Stimulated activated CD8-positive, alpha-beta memory T cell treated with anti-CD3 and anti-CD28 coated beads, Interleukin-12 subunit alpha, Interleukin-12 subunit beta, amount 100 ng/mL, for 1 hour (primary cell): ENCODE data around the gene ADAT1.

ENCODE experiments used
- DNase-seq: peaks from one replicate; pipeline ENCODE4 v3.0.0-alpha.2; 2020; ENCODE audit warnings: low read depth

Gene ADAT1

DNA sequence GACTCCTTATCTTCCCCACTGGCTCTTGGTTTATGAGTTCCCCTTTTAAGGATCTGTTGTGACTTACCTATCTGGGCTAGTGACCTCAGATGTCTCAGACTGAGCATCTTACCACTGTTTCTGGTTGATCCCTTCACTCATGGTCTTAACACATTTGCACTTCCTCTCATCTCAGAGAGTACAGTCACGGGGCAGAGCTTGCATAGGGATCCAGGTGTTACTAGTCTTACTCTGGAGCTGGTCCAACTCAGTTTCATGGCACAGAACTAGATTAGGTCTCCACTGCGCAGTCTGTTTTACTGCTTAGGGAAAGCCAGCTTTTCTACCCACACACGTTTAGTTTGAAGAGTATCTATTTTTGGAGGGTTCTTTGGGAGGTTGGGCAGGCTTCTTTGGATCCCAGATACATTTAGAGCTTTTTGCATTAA lies 46.7 kb downstream of the ADAT1 start:
- no peak for DNase-seq

DNA sequence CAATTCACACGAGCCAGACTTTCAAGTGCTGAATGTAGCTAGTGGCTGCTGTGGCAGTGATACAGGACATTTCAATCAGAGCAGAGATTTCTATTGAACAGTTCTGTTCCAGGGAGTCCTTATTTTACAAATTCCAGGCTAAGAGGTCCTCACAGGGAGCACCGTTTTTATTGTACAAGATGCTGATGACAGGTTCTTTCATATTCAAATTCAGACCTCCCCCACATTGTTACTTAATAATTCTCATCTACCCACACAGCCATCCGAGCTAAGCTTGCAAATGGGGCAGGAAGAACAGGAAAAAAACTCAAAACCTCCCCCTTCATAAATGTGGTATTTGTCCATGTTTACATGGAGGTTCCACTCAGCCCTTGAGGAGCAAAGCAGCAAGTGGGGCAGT lies 47.1 kb downstream of the ADAT1 start:
- DNase-seq = no peak

DNA sequence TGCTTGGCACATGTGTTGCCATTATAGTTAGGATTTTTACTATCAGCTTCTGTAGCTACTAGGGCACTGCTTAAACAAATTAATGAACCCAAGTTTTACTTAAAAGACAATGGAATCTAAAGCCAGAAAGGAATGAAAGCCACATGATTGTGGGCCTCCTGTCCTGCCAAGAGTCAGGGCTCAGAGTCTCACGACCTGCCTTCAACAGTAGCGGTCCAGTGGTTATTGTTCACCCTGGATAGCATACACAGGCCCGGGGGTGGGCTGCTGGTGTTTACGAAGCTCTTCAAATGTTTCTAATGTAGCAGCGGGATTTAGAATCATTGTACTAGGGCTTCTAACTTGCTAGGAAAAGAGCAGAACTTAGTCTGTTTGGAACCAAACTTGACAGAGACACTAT lies 49.1 kb downstream of the ADAT1 start:
- DNase-seq = no peak

GRCh38 chr16:75572864-75573542 lies 50.1 kb downstream of the ADAT1 start:
- no peak for DNase-seq

- no peak for DNase-seq
Measured at GRCh38 chr16:75570396-75571065, 52.5 kb downstream of the ADAT1 start.

DNA sequence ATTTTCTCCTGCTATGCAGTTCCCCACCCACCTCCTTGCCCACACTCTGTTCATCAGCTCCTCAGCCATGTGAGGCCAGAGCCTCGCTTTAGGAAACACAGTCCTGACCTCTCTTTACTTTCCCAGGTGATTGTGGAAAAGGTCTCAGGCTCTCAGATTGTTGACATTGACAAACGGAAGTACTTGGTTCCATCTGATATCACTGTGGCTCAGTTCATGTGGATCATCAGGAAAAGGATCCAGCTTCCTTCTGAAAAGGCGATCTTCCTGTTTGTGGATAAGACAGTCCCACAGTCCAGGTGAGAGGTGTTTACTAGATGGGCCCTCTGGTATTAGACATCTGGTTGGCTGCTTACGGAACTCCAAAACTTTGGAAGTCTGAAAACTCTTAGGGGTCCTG lies 55.2 kb downstream of the ADAT1 start:
- DNase-seq = no peak

DNA sequence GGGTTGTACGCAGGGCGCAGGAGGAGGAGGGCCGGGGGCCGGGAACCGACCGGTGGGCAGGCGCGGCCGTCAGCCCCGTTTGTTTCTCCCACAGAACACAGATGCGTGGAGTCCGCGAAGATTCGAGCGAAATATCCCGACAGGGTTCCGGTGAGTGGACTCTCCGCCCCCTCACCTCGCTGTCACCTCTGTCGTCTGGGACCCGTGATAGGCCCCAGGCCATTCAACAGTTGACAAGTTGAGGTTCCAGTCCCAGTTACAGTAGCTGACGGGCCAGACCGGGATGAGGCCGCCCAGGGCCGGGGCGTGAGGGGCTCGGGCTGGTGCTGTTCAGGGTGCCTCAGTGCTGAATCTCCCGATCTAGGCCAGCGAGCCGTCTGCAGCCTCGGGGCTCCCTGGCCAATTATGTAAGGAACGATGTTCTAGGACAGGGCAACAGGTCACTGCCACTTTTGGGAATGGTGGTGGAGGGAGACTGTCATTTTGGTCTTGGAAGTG lies 56.3 kb downstream of the ADAT1 start:
- no peak for DNase-seq

DNA sequence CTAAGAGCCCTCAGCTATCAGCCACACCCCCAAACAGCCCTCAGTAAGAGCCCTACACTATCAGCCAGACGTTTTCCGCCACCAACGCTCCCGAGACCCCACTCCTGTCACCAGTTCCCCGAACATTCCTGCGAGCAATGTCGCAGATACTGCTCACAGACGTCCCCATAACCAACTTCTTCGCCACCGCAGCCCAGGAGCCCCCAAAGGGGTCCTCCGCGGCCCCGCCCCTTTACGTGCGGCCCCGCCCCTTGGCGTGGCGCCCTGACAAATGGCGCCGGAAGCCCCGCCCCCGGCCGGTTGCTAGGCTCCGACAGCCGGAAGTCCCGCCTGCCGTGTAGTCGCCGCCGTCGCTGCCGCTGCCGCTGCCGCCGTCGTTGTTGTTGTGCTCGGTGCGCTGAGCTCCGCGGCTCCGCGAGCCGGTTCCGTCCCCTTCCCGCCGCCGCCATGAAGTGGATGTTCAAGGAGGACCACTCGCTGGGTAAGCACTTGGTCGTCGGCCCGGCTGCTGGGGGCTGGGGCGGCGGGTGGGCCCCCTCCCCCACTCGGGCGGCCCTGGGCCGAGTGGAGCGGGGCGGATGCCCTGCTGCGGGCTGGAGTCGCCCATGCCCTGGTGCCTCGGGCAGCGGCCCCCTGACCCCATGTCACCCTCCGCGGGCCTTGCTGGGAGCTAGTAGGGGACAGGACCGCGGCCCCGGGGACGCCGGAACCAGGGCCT lies 56.9 kb downstream of the ADAT1 start, which contains the start of gene GABARAPL2:
Gene GABARAPL2 (plus strand): TSS at position 340 of the 718 bp plus-strand sequence. CDS start 108 bp downstream, at position 448.
- DNase-seq = peak; percentile 87

GRCh38 chr16:75565640-75566039 lies 57.4 kb downstream of the ADAT1 start:
- DNase-seq = no peak

GRCh38 chr16:75559564-75560372 lies 63.3 kb downstream of the ADAT1 start:
- DNase-seq = no peak

GRCh38 chr16:75558846-75559401 lies 64.2 kb downstream of the ADAT1 start:
- DNase-seq = no peak

DNA sequence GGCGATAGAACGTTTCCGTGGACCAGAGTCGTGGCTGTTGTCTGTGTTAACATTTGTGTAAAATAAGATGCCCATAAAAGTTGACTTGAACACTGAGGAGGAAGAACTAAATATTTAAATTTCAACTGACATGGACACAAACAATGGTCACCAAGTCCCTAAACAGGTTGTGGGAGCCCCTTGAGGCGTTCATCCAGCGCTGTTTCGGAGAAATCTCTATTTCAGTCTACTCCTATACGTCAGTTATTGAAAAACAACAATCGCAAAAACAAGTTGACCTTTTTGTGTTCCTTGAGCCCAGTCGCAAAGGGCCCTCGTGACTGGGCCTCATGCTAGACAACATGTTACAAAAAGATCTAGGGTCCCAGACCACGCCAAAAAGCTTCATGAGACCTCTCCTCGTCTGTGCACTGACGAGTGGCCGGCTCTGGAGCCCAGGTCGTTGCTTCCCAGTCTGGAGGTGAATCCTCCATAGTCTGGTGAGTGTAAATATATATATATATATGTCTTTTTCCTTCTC lies 66.6 kb downstream of the ADAT1 start:
- DNase-seq = no peak

- DNase-seq = peak; percentile 92
Measured at GRCh38 chr16:75555707-75556430, 67.2 kb downstream of the ADAT1 start, which contains the start of gene TMEM231. TSS of gene TMEM231 (minus strand) at chr16:75556252. CDS start at chr16:75556209, 43 bp downstream.

GRCh38 chr16:75555213-75555706 lies 67.8 kb downstream of the ADAT1 start:
- DNase-seq = no peak

DNA sequence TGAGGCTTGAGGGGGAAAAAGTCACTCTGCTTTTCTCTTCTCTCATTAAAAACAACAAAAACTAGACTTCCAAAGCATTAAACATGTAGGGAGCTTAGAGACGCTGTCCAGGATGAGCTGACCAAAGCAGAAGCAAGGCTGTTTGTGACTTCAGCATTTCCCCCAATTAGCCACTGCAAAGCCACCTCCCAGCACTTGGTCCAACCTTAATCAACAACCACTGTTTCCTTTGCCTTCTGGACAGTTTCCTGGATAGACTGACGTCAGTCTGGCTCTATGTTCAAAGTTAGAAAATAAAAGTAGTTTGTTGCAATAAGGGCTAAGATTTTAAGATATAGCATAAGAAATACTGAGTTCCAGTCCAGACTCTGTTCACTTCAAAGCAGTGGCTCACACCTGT lies 70.1 kb downstream of the ADAT1 start:
- no peak for DNase-seq

GRCh38 chr16:75550211-75550662 lies 72.8 kb downstream of the ADAT1 start:
- DNase-seq = no peak
